Measurements from ENCODE around the gene PRDM16. TPM values are rescaled to one million over a fixed set of nuclear protein-coding genes. Genes with fewer than 3 reads are reported as not detected.

Gene PRDM16
- total RNA-seq, 1 experiment from 2014 or later, result 1.6 TPM

DNA sequence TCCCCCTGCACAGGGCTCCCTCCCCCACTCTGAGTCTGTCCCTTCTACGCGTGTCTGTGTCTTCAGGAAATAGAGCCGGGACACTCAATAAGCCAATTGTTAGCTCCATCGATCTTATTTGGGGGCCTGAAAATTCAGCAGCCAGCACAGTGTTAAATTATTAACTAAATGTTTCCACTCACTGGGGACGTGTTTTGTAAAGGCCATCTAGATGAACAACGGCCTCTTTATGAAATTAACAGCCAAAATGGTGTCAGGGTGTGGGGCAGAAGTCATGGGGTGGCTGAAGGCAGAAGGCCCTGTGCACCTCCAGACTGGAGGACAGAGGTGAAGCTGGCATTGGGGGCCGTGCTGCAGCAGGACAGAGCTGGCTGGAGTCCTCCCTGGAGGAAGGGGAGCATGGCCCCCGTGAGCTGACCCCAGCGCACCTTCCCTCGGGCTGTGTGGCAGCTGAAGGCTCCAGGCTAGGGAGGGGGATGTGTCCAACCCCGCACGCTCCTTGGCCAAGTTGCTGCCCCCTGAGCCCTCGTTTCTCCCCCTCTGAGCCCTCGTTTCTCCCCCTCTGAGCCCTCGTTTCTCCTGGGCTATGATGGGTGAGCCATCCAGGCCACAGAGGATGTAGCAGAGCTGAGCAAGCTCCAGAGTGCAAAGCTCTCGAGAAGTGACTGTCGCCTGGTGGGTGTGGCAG lies 271.7 kb downstream of the PRDM16 start (continued):
- TF ChIP-seq, protein P1, sequence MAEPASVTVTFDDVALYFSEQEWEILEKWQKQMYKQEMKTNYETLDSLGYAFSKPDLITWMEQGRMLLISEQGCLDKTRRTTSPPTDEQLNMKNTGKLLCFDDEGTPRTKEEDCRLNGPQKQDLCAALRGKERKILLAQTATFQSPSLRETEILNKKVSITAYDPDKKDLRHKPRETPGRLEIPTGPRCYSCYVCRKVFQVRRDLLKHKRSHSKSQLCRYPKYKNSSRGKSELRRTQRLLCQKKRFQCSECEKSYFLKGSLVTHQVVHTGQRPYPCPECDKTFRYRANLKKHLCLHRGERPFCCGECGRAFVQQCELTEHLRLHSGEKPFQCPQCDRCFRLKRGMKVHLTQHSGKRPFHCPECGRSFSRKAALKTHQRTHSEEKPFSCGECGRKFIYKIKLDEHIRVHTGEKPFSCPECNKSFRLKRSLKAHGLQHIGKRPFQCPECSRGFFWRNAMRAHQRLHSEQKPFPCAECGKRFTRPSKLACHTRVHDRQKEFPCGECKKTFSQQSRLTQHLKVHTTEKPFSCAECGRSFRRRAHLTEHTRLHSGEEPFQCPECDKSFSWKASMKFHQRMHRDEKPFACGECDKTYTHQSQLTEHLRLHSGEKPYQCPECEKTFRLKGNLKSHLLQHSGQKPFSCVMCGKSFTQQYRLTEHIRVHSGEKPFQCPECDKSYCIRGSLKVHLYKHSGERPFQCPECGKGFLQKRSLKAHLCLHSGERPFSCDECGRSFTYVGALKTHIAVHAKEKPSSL (CRISPR knock-in tag; conservative IDR thresholded peaks at IDR 0.05), result no peak
- TF ChIP-seq ZNF232 (CRISPR knock-in tag; IDR thresholded peaks at IDR 0.05) (no peak), ZNF219 (CRISPR knock-in tag; IDR thresholded peaks at IDR 0.05; ENCODE audit: borderline replicate concordance) (no peak), RELA (CRISPR knock-in tag; IDR thresholded peaks at IDR 0.05; ENCODE audit: borderline replicate concordance) (no peak), NFE2L1 (CRISPR knock-in tag; IDR thresholded peaks at IDR 0.05) (no peak), MXD4 (CRISPR knock-in tag; IDR thresholded peaks at IDR 0.05; ENCODE audit: borderline replicate concordance) (no peak), HMGA2 (CRISPR knock-in tag; IDR thresholded peaks at IDR 0.05) (no peak), STAT6 (CRISPR knock-in tag; conservative IDR thresholded peaks at IDR 0.05; ENCODE audit: low read depth) (no peak), SMAD3 (CRISPR knock-in tag; IDR thresholded peaks at IDR 0.05; ENCODE audit: borderline replicate concordance) (no peak), MYBL2 (CRISPR knock-in tag; IDR thresholded peaks at IDR 0.05) (no peak), ZNF138 (CRISPR knock-in tag; conservative IDR thresholded peaks at IDR 0.05) (no peak), ESRRA (CRISPR knock-in tag; IDR thresholded peaks at IDR 0.05; ENCODE audit: borderline replicate concordance) (no peak)

GRCh38 chr1:3341236-3341994 lies 272.4 kb downstream of the PRDM16 start:
- ATAC-seq (no peak), DNase-seq (ENCODE audit: low spot score) (no peak)
- Mint-ChIP-seq H3K4me1 (no peaks in the 10 kb centered on the region), H3K36me3 (peaks cover 15% of the 10 kb centered on the region), H3K27ac (no peak overlapping the region), H3K4me3 (no peak overlapping the region), H3K9me3 (peaks cover 27% of the 10 kb centered on the region), H3K27me3 (ENCODE audit: low read depth) (peaks cover 3% of the 10 kb centered on the region; the same call in 1 of the 2 replicates)
- ChIA-PET POLR2A (no interaction called here), CTCF (no interaction called here)
- TF ChIP-seq ATF6 (CRISPR knock-in tag; IDR thresholded peaks at IDR 0.05), result no peak
- TF ChIP-seq GTF2I (CRISPR knock-in tag; conservative IDR thresholded peaks at IDR 0.05), result no peak
- no peak for TF ChIP-seq NR1H2 (CRISPR knock-in tag; IDR thresholded peaks at IDR 0.05)
- TF ChIP-seq TEAD4 (CRISPR knock-in tag; IDR thresholded peaks at IDR 0.05), result no peak
- no peak for TF ChIP-seq KAT7 (CRISPR knock-in tag; IDR thresholded peaks at IDR 0.05; ENCODE audit: borderline replicate concordance)
- no peak for TF ChIP-seq ZNF396 (CRISPR knock-in tag; IDR thresholded peaks at IDR 0.05; ENCODE audit: borderline replicate concordance)
- no peak for TF ChIP-seq CTCF (IDR thresholded peaks at IDR 0.05)
- TF ChIP-seq, protein P2, sequence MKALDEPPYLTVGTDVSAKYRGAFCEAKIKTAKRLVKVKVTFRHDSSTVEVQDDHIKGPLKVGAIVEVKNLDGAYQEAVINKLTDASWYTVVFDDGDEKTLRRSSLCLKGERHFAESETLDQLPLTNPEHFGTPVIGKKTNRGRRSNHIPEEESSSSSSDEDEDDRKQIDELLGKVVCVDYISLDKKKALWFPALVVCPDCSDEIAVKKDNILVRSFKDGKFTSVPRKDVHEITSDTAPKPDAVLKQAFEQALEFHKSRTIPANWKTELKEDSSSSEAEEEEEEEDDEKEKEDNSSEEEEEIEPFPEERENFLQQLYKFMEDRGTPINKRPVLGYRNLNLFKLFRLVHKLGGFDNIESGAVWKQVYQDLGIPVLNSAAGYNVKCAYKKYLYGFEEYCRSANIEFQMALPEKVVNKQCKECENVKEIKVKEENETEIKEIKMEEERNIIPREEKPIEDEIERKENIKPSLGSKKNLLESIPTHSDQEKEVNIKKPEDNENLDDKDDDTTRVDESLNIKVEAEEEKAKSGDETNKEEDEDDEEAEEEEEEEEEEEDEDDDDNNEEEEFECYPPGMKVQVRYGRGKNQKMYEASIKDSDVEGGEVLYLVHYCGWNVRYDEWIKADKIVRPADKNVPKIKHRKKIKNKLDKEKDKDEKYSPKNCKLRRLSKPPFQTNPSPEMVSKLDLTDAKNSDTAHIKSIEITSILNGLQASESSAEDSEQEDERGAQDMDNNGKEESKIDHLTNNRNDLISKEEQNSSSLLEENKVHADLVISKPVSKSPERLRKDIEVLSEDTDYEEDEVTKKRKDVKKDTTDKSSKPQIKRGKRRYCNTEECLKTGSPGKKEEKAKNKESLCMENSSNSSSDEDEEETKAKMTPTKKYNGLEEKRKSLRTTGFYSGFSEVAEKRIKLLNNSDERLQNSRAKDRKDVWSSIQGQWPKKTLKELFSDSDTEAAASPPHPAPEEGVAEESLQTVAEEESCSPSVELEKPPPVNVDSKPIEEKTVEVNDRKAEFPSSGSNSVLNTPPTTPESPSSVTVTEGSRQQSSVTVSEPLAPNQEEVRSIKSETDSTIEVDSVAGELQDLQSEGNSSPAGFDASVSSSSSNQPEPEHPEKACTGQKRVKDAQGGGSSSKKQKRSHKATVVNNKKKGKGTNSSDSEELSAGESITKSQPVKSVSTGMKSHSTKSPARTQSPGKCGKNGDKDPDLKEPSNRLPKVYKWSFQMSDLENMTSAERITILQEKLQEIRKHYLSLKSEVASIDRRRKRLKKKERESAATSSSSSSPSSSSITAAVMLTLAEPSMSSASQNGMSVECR (CRISPR knock-in tag; IDR thresholded peaks at IDR 0.05; ENCODE audit: borderline replicate concordance), result no peak
- no peak for TF ChIP-seq ZBTB21 (CRISPR knock-in tag; IDR thresholded peaks at IDR 0.05; ENCODE audit: borderline replicate concordance)
